Measurements from ENCODE around the gene E2F1.
A peak's percentile ranks its signal among the peaks of the same experiment; 100 is the strongest.
"Not testable (repeated sequence)": the region's sequence is repeated elsewhere in the genome, so short reads cannot be mapped to it uniquely, and the experiment has no call there.

E2F1 gene

DNA sequence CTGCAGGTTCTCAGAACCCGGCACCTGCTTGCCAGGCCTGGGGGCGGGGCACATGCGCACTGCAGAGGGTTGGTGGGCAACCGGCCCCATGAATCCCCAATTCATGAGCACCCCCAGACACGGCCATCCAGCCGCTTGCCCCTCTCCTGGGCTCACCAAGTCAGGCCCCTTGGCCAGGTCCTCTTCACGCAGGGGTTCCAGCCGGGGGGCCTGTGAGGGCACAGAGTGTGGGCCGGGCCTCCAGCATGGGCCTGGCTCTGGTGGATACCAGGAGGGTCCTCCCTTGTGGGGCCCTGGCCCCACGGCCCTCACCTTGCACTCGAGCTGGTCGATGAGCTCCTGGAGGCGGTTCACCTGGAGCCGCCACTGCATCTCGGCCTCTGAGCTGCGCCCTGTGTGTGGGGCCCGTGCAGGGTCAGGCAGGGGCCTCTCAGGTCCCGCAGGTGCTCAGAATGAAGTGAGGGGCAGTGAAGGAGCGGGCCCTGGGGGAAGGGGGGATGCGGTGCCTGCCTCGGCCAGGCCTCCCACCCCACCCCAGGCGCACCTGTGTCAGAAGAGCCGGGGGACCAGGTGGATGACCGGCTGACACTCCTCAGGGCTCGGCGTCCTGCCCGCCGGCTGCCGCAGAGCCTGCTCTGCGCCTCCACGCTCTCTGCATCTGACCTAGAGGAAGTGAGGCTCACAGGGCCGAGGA lies 26.7 kb downstream of the E2F1 start:
- DNase-seq = no peak

DNA sequence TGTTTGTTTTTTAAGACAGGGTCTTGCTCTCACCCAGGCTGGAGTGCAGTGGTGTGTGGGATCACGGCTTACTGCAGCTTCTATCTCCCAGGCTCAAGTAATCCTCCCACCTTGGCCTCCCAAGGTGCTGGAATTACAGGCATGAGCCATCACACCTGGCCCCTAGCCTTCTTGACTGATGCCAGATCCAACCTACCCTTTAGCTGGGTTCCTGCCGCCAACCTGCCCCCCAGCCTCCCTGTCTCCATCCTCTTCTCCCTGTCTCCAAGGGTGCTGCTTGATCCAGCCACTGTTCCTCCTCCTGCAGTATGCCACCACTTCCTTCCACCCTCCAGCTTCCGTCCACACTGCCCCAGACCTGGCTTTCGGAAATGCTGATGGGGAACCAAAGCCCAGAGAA lies 27.3 kb downstream of the E2F1 start:
- DNase-seq = no peak

DNA sequence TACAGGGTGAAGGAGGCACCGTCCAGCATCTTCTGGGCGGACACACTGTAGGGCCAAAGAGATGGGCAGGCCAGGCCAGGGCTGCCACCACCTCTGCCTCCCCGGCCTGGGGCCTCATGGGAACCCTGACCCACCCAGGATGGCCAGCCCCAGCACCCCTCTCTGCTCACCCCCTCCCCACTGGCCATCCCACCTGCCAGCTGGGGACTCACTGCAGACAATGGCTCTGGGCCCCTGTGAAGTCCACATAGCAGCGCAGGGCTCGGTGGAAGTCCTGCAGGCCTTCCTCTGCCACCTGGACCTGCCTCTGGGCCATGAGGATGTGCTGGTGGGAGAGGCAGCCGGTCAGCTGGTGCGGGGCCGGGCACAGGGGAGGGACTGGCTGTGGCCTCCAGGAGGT lies 27.7 kb downstream of the E2F1 start:
- DNase-seq = no peak

- no peak for DNase-seq
These were observed 28.5 kb downstream of the E2F1 start for GRCh38 chr20:33657704-33658095.

- no peak for DNase-seq
These were observed 29.1 kb downstream of the E2F1 start for GRCh38 chr20:33656783-33657703.

GRCh38 chr20:33656010-33656782 lies 30.0 kb downstream of the E2F1 start:
- DNase-seq = no peak

DNA sequence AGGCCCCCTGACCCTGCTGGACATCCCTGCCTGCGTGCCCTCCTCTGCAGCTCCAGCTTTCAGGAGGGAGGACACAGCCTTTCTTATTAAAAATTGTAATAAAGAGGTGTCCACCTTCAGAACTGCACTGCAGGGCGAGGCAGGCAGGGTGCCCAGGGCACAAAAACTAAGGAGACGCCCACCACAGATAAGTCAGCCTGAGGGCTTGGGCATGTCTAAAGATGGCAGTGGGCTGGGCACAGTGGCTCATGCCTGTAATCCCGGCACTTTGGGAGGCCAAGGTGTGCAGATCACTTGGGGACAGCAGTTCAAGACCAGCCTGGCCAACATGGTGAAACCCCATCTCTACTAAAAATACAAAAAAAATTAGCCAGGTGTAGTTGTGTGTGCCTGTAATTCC lies 31.0 kb downstream of the E2F1 start:
- no peak for DNase-seq

DNA sequence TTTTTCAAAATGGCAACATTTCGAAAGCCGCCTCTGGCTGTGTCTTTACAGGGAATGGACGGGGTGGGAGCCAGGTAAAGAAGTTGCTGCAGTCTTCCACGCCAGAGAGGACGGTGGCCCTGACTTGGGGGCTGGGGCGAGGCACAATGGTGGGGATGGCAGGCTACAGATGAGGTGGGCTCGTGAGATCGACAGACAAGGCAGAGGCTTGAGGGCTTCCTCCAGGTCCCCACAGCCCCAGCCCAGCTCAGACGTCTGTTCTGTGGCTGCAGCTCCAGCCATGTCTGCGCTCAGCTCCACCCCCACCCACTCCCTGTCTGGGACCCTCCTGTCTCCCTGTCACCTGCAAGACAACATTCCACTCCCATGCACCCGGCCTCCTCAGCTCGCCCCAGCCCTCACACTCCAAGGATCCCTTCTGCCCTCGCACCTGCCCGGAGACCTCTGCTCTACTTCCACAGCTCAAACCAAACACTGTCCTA lies 31.5 kb downstream of the E2F1 start:
- no peak for DNase-seq

DNA sequence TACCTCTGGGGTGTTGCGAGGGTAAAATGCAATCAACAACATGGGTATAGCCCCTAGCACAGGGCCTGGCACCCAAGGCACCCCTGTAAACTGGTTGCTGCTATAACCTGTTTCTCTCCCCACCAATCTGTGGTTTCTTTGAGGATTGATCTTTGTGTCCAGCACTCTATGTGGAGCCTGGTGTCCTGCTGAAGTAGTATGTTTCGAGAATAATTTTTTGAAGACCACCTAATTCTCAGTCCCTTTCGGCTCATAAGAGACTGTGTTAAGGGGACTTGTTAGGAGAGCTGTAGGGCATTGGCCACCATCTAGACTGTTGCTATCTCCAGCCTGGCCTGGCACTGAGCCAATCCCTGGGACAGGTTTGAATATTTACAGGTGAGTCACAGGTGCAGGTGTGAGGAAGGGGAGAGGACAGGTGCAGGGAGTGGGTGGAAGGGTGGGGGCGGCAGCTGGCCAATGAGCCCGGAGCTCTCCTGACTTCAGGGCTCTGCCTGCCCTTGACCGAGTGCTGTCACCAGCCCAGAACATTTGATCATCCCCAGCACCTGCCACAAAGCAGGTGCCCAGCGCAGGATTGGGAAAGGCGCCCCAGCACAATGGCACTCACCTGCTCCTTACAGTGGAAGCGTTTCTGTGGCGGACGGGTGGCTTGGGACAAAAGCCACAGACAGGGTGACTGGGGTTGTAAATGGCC lies 32.1 kb downstream of the E2F1 start:
- peak in 4 of 58 donors; percentile 13 to 31 (median 19) for DNase-seq

GRCh38 chr20:33653218-33653899 lies 32.8 kb downstream of the E2F1 start:
- DNase-seq = peak in 49 of 58 donors; percentile 22 to 72 (median 48)

- no peak for DNase-seq
These were observed 34.6 kb downstream of the E2F1 start for GRCh38 chr20:33651562-33652048.

DNA sequence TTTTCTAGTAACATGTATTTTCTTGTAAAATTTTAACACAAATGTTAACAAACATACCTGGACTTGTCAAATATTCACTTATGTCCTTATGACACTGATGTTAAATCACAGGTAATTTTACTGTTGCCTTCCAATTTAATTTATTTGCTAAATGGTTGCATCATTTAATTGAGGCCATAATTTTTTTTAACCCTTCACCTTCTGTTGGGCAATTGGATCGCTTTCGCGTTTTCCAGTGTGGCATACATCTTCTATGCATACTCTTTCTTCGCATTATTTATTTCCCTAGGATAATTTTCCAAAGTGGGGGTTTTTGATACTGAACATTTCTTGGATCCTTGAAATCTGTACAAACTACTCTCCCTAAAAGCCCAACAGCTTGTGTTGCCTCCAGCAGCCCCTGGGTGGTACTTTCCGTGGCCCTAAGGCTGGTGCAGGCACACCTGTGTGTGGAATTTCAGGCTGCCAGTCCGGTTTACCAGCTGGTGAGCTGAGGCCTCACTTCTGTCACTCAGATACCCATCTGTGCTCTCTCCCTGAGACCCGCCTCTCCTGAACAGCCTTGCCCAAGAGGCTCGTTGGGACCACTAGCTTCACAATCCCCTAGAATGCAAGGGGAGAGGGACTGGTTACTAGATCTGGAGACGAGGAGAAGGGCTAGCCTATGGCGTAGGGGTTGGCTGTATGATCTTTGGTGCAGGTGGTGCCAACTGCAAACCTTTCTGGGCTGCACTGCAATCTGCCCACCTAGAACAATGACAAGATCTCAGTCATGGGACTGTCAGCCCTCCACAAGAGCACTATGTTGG lies 35.2 kb downstream of the E2F1 start:
- no peak for DNase-seq

DNA sequence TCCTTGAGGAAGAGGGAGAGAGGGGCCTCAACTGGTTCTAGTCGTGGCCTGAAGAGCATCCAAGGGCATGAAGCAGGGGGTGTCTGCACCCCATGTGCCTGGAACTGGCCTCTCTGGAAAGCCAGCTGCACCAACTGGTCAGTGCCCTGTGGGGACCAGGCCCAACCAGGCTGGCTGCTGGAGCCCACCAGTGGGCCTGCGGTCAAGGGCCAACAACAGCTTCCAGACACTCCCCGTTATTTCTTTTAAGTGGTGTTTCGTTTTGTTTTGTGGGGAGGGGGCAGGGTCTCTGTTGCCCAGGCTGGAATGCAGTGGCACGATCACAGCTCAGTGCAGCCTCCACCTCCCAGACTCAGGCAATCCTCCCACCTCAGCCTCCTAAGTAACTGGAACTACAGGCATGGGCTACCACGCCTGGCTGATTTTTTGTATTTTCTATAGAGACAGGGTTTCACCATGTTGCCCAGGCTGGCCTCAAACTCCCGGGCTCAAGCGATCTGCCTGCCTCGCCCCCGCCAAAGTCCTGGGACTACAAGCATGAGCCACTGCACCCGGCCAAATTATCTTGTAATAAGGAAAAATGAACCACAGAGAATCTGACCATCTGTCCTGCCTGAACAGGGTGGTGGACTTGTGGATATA lies 36.0 kb downstream of the E2F1 start:
- DNase-seq = no peak

GRCh38 chr20:33649201-33649681 lies 36.9 kb downstream of the E2F1 start:
- DNase-seq = peak in 25 of 58 donors; percentile 21 to 64 (median 43)

GRCh38 chr20:33648396-33649004 lies 37.7 kb downstream of the E2F1 start:
- no peak for DNase-seq

DNA sequence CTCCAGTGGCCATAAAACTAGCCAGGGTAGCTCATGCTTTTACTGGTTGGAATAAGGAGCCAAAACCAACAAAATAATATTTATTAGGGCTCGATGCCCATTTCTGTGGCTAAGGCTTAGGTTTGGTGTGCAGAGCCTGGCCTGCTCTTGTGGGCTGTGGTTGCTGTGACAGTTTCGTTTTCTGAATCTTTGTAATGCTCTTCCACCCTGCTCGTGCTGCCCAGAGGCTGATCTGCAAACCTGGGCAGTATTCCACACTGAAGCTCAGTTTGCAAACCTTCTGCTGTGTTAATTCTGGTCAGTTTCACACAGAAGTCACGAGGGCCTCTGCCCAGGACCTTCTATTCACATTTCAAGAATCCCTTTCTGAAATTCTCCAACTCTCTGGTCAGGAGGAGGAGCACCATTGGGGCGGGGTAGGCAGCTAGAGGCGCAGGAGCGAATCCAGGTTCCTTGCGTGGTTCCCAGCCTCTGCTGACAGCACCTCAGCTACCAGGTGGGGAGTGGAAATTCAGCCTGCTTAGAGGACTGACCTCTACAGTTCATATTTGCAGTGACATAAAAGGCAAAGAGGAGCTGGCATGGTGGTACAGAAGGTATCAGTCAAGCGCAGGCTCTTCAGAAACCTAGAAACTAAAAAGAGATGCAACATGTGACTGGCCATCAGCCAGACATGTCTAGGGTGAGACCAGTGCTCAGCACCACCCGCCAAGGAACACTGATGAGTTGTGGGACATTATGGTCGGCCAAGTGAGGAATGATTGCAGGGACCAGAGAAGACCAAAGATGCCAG lies 38.4 kb downstream of the E2F1 start:
- DNase-seq = no peak

DNA sequence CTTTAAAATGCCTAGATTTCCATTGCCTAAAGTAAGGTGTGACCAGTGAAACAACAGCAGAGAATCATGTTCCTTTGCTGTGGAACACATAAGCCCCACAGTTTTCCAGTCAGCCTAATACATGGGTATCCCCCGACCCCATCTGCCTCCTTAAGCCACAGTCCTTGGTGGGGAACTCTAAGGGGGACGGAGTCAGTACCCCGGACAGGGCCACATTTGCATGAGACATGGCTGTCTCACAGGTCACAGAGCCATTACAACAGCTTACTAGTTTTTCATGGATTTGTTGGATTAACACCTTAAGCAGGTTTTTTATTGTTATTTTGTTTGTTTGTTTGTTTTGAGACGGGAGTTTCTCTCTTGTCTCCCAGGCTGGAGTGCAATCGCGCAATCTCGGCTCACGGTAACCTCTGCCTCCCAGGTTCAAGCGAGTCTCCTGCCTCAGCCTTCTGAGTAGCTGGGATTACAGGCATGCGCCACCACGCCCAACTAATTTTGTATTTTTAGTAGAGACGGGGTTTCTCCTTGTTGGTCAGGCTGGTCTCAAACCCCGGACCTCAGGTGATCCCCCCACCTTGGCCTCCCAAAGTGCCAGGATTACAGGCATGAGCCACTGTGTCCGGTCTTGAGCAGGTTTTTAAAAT lies 39.1 kb downstream of the E2F1 start:
- not testable (repeated sequence) for DNase-seq
